Choroid plexus epithelial cell (primary cell): ENCODE measurements around the gene PIP5K1B.

Experiments
- DNase-seq: peaks from one replicate; pipeline ENCODE4 v3.0.0-alpha.2; 2010; ENCODE audit warnings: low read depth
- H3K4me3 ChIP-seq: 2 replicates; pipeline ENCODE4 v1.5.1; 2011; ENCODE audit warnings: low read depth, mild to moderate bottlenecking, control low read depth, low read length, moderate library complexity
- CTCF ChIP-seq: conservative IDR thresholded peaks from 2 replicates; pipeline ENCODE4 v1.5.1; 2011; ENCODE audit warnings: low read depth, mild to moderate bottlenecking, control low read depth, inconsistent platforms, low read length, moderate library complexity

The PIP5K1B gene

DNA sequence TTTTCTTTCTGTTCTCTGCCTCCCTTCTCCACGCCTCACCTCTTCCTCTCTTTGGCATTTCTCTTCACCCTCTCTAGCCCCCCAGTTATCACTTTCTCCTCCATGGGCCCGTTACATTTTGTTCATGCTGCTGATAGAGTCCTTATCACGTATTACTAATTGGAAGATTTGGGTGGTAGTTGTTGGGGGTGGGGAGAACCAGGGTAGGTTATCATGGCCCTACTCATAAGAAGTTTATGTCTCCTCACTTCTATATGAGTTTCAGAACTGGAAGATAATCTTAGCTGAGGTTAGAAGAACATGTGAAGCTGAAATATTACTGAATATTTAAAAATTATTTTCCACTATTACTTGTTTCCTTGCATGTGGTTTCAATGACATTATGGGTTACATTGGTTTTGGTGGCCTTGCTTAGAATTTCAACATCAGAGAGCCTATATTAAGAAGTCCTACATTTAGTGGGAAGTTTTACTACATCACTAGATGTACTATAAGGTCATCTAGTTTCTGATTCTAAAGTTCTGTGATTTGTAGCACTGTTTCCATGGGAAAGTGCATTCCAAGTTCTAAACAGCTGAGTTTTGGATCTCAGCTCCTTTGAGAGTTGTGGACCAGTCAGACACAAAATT, 36.8 kb downstream of the PIP5K1B start:
- DNase-seq = no peak
- no peak for TF ChIP-seq CTCF
- H3K4me3 ChIP-seq = no peak overlapping the region

- no peak for DNase-seq
- TF ChIP-seq CTCF = no peak
- no peak overlapping the region for H3K4me3 ChIP-seq
Observed at GRCh38 chr9:68742333-68742730, 37.3 kb downstream of the PIP5K1B start.

GRCh38 chr9:68744426-68744825, 39.4 kb downstream of the PIP5K1B start:
- no peak for TF ChIP-seq CTCF
- no peak overlapping the region for H3K4me3 ChIP-seq
- no peak for DNase-seq

GRCh38 chr9:68746525-68746924, 41.5 kb downstream of the PIP5K1B start:
- TF ChIP-seq CTCF = no peak
- no peak overlapping the region for H3K4me3 ChIP-seq
- DNase-seq = no peak

DNA sequence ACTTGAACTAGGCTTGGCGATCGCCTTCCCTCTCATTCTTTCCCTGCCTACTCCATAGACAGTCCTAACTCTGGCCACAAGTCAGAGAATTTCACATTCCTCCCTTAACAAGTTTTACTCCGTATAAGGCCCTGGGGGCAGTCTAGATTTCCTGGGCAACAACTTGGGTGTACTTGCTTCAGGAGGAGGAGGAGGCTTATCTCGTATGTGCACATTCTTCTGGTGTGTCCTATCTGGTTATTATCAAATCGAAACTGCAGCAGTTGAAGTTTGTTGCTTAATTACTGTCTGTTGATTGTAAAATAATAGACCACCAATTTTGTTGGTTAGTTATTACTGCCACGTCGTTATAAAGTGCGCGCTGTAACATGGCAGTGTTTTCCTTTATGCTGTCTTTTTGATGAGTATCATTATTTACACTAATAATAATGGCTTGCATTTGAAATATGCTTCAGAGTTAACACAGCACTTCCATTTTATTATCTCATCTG, 42.0 kb downstream of the PIP5K1B start:
- no peak for DNase-seq
- no peak for TF ChIP-seq CTCF
- no peak overlapping the region for H3K4me3 ChIP-seq

DNA sequence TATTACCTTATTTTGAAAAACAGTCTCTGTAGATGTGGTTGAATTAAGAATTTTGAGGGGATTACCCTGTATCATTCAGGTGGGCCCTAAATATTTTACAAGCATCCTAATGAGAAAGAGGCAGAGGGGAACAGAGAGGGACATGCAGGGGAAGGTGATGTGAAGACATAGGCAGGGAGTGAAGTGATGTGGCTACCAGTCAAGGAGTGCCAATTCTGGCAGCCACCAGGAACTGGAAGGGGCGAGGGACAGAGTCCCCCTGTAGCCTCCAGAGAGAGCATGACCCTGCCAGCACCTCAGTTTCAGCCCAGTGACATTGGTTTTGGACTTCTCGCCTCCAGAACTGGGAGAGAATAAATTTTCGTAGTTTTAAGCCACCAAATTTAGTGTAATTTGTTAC, 44.1 kb downstream of the PIP5K1B start:
- DNase-seq = no peak
- H3K4me3 ChIP-seq = no peak overlapping the region
- no peak for TF ChIP-seq CTCF

DNA sequence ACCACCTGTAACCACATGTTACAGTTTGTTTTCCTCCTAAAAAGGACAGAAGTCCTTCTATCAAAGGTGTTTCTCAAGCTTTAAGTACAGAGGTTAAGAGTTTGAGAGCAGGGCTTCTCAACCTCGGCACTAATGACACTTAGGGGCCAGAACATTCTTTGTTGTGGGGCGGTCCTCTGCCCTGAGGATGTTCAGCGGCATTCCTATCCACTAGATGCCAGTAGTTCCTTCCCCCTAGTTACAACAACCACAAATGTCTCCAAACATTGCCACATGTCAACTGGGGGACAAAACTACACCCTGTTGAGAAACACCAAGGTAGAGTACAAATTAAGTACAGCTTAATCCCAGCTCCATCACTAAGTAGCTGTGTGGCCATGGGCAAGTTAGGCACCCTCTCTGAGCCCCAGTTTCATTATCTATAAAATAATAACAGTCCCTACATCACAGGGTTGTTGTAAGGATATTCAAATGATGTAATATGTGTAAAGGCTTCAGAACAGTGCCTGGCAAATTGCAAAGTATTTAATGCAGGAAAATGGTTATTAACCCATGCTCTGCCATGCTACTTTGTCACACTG, 44.6 kb downstream of the PIP5K1B start:
- TF ChIP-seq CTCF = no peak
- DNase-seq = no peak
- H3K4me3 ChIP-seq = no peak overlapping the region
